Measurements from ENCODE around the gene KRT8. TPM values are rescaled to one million over a fixed set of nuclear protein-coding genes. Genes with fewer than 3 reads are reported as not detected.

The KRT8 gene
- total and polyA plus RNA-seq, 10 of the 15 experiments (the other 5 are each of a cell fraction or from before 2014, with no cell fraction given) = 0.11 to 5.6 (median 0.37) TPM; not detected in 1

DNA sequence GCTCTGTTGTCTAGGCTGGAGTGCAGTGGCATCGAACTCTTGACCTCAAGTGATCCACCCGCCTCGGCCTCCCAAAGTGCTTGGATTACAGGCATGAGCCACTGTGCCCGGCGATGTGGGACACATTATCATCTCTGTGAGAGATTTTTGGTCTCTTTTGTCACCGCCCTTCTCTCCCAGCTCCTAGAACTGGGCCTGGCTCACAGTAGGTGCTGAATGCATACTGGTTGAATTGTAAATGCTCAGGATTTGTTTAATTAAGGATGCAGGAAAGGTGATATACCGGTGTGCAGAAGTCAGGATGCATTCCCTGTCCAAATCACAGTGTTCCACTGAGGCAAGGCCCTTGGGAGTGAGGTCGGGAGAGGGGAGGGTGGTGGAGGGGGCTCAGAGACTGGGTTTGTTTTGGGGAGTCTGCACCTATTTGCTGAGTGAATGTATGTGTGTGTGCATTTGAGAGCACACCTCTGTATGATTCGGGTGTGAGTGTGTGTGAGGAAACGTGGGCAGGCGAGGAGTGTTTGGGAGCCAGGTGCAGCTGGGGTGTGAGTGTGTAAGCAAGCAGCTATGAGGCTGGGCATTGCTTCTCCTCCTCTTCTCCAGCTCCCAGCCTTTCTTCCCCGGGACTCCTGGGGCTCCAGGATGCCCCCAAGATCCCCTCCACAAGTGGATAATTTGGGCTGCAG, 43.0 kb upstream of the KRT8 start:
- in situ Hi-C loops (cut with MboI) = no loop called here
- ChIA-PET SMC1A (ENCODE audit: uncharacterized antibody, unreplicated experiment) (no interaction called here), POLR2A (no interaction called here), RAD21 (ENCODE audit: unreplicated experiment) (no interaction called here), CTCF (interaction anchor here (0.6 kb wide), 1 partner anchor 21 kb away, joined by 3 read pairs; no protein-coding TSS in a partner anchor)
- H2AFZ ChIP-seq (ENCODE audit: control insufficient read depth, low read depth, low read length) = no peak overlapping the region
- no peaks in the 10 kb centered on the region for H4K20me1 ChIP-seq (ENCODE audit: control insufficient read depth, insufficient read depth)
- H3K27me3 ChIP-seq (replicated peaks in 1 of 2; ENCODE audit: control insufficient read depth in 2 of 2, insufficient read depth in 2 of 2, low read length in 1 of 2) = peaks cover 7 to 8% of the 10 kb centered on the region in 2 experiments; a peak in 3 of 4 replicates
- H3K79me2 ChIP-seq (ENCODE audit: control insufficient read depth, insufficient read depth, low read length) = no peaks in the 10 kb centered on the region
- no peak overlapping the region for H3K4me3 ChIP-seq
- no peak overlapping the region for H3K9ac ChIP-seq (ENCODE audit: control insufficient read depth, insufficient read depth, low read length)
- FAIRE-seq = no peak
- H3K4me1 ChIP-seq (ENCODE audit: control insufficient read depth, insufficient read depth, low read length) = no peaks in the 10 kb centered on the region
- WGBS (ENCODE audit: insufficient coverage, insufficient replicate concordance, low lambda C conversion rate, missing lambda C conversion rate) = 45% methylated on average over 11 of the region's 12 CpGs
- H3K36me3 ChIP-seq (ENCODE audit: control insufficient read depth in 2 of 2, insufficient read depth in 2 of 2, low read length in 1 of 2) = no peaks in the 10 kb centered on the region
- no peak for TF ChIP-seq EED (IDR thresholded peaks at IDR 0.05; ENCODE audit: low read depth)
- TF ChIP-seq RAD51 (IDR thresholded peaks at IDR 0.05) = no peak
- TF ChIP-seq, protein P1, sequence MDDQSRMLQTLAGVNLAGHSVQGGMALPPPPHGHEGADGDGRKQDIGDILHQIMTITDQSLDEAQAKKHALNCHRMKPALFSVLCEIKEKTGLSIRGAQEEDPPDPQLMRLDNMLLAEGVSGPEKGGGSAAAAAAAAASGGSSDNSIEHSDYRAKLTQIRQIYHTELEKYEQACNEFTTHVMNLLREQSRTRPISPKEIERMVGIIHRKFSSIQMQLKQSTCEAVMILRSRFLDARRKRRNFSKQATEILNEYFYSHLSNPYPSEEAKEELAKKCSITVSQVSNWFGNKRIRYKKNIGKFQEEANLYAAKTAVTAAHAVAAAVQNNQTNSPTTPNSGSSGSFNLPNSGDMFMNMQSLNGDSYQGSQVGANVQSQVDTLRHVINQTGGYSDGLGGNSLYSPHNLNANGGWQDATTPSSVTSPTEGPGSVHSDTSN (IDR thresholded peaks at IDR 0.05; ENCODE audit: insufficient replicate concordance, low read depth, low read length) = no peak
- TF ChIP-seq WRNIP1 (IDR thresholded peaks at IDR 0.05; ENCODE audit: borderline replicate concordance, low read depth, low read length) = no peak
- no peak for TF ChIP-seq SMAD5 (IDR thresholded peaks at IDR 0.05; ENCODE audit: low read depth)
- no peak for TF ChIP-seq YY1 (IDR thresholded peaks at IDR 0.05; ENCODE audit: low read depth, low read length)
- no peak for TF ChIP-seq HDAC6 (IDR thresholded peaks at IDR 0.05; ENCODE audit: unreplicated experiment)
- no peak for TF ChIP-seq RCOR1 (conservative IDR thresholded peaks at IDR 0.05; ENCODE audit: low read depth, low read length)
- TF ChIP-seq RUNX3 (IDR thresholded peaks at IDR 0.05; ENCODE audit: low read length) = no peak
- no peak for TF ChIP-seq ASH2L (IDR thresholded peaks at IDR 0.05; ENCODE audit: borderline replicate concordance, low read depth)
- no peak overlapping the region for H3K4me2 ChIP-seq (ENCODE audit: control insufficient read depth, insufficient read depth)
- no TSS peak for BruUV-seq (replicated peaks)
- DNase-seq (ENCODE audit: low read depth, low spot score) = no peak
- H3K9me3 ChIP-seq (replicated peaks; ENCODE audit: control insufficient read depth, insufficient read depth, low read length) = no peaks in the 10 kb centered on the region
- no peak for ATAC-seq
- intact Hi-C loops (cut with micrococcal nuclease; ENCODE audit: unreplicated experiment) = no loop called here
- no peak overlapping the region for H3K27ac ChIP-seq (ENCODE audit: control insufficient read depth, insufficient read depth)

All from GM12878 (cell line).